HFFc6 (cell line): ENCODE measurements around the gene MTHFSD. TPM values are rescaled to one million over a fixed set of nuclear protein-coding genes. Genes with fewer than 3 reads are reported as not detected.

Experiments used
- DNase-seq: peaks from one replicate; pipeline ENCODE4 v3.0.0-alpha.2; 2018
- H3K27ac Mint-ChIP-seq: 2 replicates; pipeline ENCODE4 v1.8.0; 2020; ENCODE audit warnings: mild to moderate bottlenecking, mixed read lengths
- H3K27me3 Mint-ChIP-seq: 2 replicates; pipeline ENCODE4 v1.8.0; 2021; ENCODE audit warnings: mild to moderate bottlenecking, moderate library complexity, mixed read lengths; ENCODE audit not compliant: insufficient read depth
- H3K36me3 Mint-ChIP-seq: 2 replicates; pipeline ENCODE4 v1.8.0; 2021; ENCODE audit warnings: low read depth, mixed read lengths
- H3K4me1 Mint-ChIP-seq: 2 replicates; pipeline ENCODE4 v1.8.0; 2020; ENCODE audit warnings: low read depth, mixed read lengths
- H3K4me3 Mint-ChIP-seq: 2 replicates; pipeline ENCODE4 v1.8.0; 2020; ENCODE audit warnings: mild to moderate bottlenecking, moderate library complexity, mixed read lengths
- H3K9me3 Mint-ChIP-seq: 2 replicates; pipeline ENCODE4 v1.8.0; 2020; ENCODE audit warnings: mild to moderate bottlenecking, mixed read lengths
- total RNA-seq, 6 experiments: library from RNA; stranded (reverse); fragmentation: NEBNext Ultra II Directional; extraction: Animal tissue kit (Norgen Biotek cat#: 25700); gene quantifications; 2 replicates in 1 of 6; 3 replicates in 5 of 6; pipeline ENCODE4 v1.2.3, GENCODE V29; 2021
- TF ChIP-seq, protein P1 (sequence below): fragments of 200-600 bp; sonication (generic); IDR thresholded peaks from 2 replicates; pipeline ENCODE4 v1.5.0; 2021; ENCODE audit warnings: antibody characterized with exemption, mild to moderate bottlenecking

The MTHFSD gene
- total RNA-seq, 6 experiments from 2014 or later = 16.8 to 18.6 (median 17.0) TPM

GRCh38 chr16:86541560-86541959 is 13.5 kb downstream of the MTHFSD start:
- no peak for DNase-seq
- Mint-ChIP-seq H3K27ac (no peak overlapping the region), H3K36me3 (peaks cover 33% of the 10 kb centered on the region), H3K27me3 (no peaks in the 10 kb centered on the region; the same call in 1 of the 2 replicates), H3K9me3 (no peaks in the 10 kb centered on the region), H3K4me1 (no peaks in the 10 kb centered on the region), H3K4me3 (no peak overlapping the region)
- TF ChIP-seq, protein P1, sequence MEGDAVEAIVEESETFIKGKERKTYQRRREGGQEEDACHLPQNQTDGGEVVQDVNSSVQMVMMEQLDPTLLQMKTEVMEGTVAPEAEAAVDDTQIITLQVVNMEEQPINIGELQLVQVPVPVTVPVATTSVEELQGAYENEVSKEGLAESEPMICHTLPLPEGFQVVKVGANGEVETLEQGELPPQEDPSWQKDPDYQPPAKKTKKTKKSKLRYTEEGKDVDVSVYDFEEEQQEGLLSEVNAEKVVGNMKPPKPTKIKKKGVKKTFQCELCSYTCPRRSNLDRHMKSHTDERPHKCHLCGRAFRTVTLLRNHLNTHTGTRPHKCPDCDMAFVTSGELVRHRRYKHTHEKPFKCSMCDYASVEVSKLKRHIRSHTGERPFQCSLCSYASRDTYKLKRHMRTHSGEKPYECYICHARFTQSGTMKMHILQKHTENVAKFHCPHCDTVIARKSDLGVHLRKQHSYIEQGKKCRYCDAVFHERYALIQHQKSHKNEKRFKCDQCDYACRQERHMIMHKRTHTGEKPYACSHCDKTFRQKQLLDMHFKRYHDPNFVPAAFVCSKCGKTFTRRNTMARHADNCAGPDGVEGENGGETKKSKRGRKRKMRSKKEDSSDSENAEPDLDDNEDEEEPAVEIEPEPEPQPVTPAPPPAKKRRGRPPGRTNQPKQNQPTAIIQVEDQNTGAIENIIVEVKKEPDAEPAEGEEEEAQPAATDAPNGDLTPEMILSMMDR = no peak

GRCh38 chr16:86540894-86541293 is 14.1 kb downstream of the MTHFSD start:
- DNase-seq = no peak
- no peaks in the 10 kb centered on the region for H3K9me3 Mint-ChIP-seq
- H3K4me3 Mint-ChIP-seq = no peak overlapping the region
- peaks cover 33% of the 10 kb centered on the region for H3K36me3 Mint-ChIP-seq
- TF ChIP-seq, protein P1 = no peak
- no peaks in the 10 kb centered on the region for H3K4me1 Mint-ChIP-seq
- H3K27me3 Mint-ChIP-seq = no peaks in the 10 kb centered on the region; the same call in 1 of the 2 replicates
- no peak overlapping the region for H3K27ac Mint-ChIP-seq

GRCh38 chr16:86538196-86538780 is 16.7 kb downstream of the MTHFSD start:
- H3K9me3 Mint-ChIP-seq = no peaks in the 10 kb centered on the region
- H3K4me1 Mint-ChIP-seq = no peaks in the 10 kb centered on the region
- H3K27ac Mint-ChIP-seq = no peak overlapping the region
- H3K4me3 Mint-ChIP-seq = no peak overlapping the region
- TF ChIP-seq, protein P1 = no peak
- H3K36me3 Mint-ChIP-seq = peaks cover 15% of the 10 kb centered on the region; the same call in 1 of the 2 replicates
- no peaks in the 10 kb centered on the region; the same call in 1 of the 2 replicates for H3K27me3 Mint-ChIP-seq
- no peak for DNase-seq

- Mint-ChIP-seq H3K9me3 (no peaks in the 10 kb centered on the region), H3K36me3 (peaks cover 16% of the 10 kb centered on the region), H3K27ac (no peak overlapping the region), H3K4me3 (no peak overlapping the region), H3K4me1 (no peaks in the 10 kb centered on the region), H3K27me3 (no peaks in the 10 kb centered on the region; the same call in 1 of the 2 replicates)
- no peak for DNase-seq
- TF ChIP-seq, protein P1 = no peak
These were observed 17.5 kb downstream of the MTHFSD start for GRCh38 chr16:86537486-86537885.

DNA sequence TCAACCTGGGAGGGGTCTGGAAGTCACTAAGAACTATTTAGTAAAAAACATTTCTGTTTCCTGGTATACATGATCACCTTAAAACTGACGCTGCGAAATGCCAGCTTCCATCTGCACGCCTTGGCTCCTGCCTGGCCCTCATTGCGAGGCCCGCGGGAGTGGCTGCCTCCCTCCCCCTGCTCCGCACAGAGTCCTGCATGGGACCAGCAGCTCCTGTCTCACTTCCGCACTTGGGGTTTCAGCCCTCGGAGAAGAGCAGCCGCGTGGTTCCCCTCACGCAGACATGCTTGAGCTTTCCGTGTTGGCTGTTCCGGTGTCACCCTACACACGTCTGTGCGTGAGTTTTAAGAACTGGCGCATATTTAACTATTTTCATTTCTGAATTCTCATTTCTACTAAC is 18.4 kb downstream of the MTHFSD start:
- Mint-ChIP-seq H3K4me1 (no peaks in the 10 kb centered on the region), H3K27me3 (no peaks in the 10 kb centered on the region; the same call in 1 of the 2 replicates), H3K27ac (no peak overlapping the region), H3K9me3 (no peaks in the 10 kb centered on the region), H3K36me3 (peaks cover 19% of the 10 kb centered on the region), H3K4me3 (no peak overlapping the region)
- TF ChIP-seq, protein P1 = no peak
- DNase-seq = no peak
